PFSK-1 (cell line): Measurements from ENCODE around the gene SOHLH2.

Source experiments
- FOXP2 ChIP-seq: optimal IDR thresholded peaks from 2 replicates; pipeline ENCODE3; 2011; ENCODE audit warnings: borderline replicate concordance, control low read depth, inconsistent platforms; ENCODE audit not compliant: insufficient read depth; ENCODE audit errors: extremely low read length, extremely low read depth
- POLR2AphosphoS5 ChIP-seq: IDR thresholded peaks from 2 replicates; pipeline ENCODE4 v1.6.1; 2012; ENCODE audit warnings: low read depth, mild to moderate bottlenecking, control low read depth, low read length, moderate library complexity
- REST ChIP-seq, 2 experiments: IDR thresholded peaks; 2 replicates each; pipeline versions ENCODE4 v1.6.1 to v1.8.0; 2011 to 2012; ENCODE audit warnings: low read depth in 2 of 2, low read length in 2 of 2, control low read depth in 1 of 2, inconsistent platforms in 1 of 2, mild to moderate bottlenecking in 1 of 2, moderate library complexity in 1 of 2; ENCODE audit not compliant: insufficient read depth in 1 of 2
- SIN3A ChIP-seq: IDR thresholded peaks from 2 replicates; pipeline ENCODE4 v1.6.1; 2012; ENCODE audit warnings: mild to moderate bottlenecking, low read length, moderate library complexity, borderline replicate concordance; ENCODE audit not compliant: insufficient read depth
- TAF1 ChIP-seq: IDR thresholded peaks from 2 replicates; pipeline ENCODE4 v1.6.1; 2012; ENCODE audit warnings: low read length, control low read depth, borderline replicate concordance; ENCODE audit not compliant: insufficient read depth

Gene SOHLH2

GRCh38 chr13:36193151-36193855 lies 21.1 kb downstream of the SOHLH2 start:
- TF ChIP-seq TAF1 = no peak
- no peak for TF ChIP-seq FOXP2
- TF ChIP-seq REST (IDR thresholded peaks at IDR 0.05; ENCODE audit: insufficient read depth in 1 of 2, low read depth in 2 of 2, low read length in 2 of 2) = no peak
- TF ChIP-seq POLR2AphosphoS5 = no peak
- TF ChIP-seq SIN3A = no peak

DNA sequence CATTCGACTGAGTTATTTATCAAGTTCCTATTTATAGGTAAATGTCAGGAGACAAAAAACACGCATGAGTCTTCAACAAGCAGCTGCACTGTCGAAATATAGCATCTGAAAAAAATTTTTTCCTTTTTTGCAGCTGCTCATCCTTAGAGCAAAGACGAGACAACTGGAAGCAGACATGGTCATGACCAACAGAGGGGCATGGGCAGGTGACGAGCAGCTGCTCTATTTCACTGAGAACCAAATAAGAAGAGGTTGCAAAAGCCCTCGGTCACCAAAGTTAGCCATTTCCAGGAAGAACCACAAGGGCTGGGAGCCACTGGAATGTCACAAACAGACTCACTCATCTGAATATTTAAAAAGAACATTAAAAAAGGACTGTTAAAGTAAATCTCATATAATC lies 22.2 kb downstream of the SOHLH2 start:
- no peak for TF ChIP-seq POLR2AphosphoS5
- no peak for TF ChIP-seq REST (IDR thresholded peaks at IDR 0.05; ENCODE audit: insufficient read depth in 1 of 2, low read depth in 2 of 2, low read length in 2 of 2)
- no peak for TF ChIP-seq FOXP2
- TF ChIP-seq SIN3A = no peak
- no peak for TF ChIP-seq TAF1

GRCh38 chr13:36190771-36191170 lies 23.6 kb downstream of the SOHLH2 start:
- TF ChIP-seq TAF1 (no peak), FOXP2 (no peak), REST (IDR thresholded peaks at IDR 0.05; ENCODE audit: insufficient read depth in 1 of 2, low read depth in 2 of 2, low read length in 2 of 2) (no peak), SIN3A (no peak), POLR2AphosphoS5 (no peak)

DNA sequence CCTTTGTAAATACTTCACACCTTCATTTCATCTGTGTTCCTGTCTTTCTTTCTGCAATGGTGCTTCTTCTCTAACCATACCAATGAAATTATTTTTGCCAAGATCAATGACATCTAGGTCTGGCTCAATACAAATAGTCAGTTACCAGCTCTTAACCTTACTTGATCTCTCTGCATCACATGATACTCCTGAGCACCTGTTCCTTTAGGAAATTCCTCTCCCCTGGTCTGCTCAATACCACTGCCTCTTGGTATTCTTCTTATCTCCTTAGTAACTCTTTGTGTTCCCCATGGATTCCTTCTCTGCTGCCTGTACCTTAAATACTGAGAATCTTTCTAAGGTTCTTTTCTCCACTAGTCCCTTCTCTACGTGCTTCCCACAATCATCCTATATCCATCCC lies 25.9 kb downstream of the SOHLH2 start:
- TF ChIP-seq FOXP2 (no peak), TAF1 (no peak), SIN3A (no peak), REST (IDR thresholded peaks at IDR 0.05; ENCODE audit: insufficient read depth in 1 of 2, low read depth in 2 of 2, low read length in 2 of 2) (no peak), POLR2AphosphoS5 (no peak)

DNA sequence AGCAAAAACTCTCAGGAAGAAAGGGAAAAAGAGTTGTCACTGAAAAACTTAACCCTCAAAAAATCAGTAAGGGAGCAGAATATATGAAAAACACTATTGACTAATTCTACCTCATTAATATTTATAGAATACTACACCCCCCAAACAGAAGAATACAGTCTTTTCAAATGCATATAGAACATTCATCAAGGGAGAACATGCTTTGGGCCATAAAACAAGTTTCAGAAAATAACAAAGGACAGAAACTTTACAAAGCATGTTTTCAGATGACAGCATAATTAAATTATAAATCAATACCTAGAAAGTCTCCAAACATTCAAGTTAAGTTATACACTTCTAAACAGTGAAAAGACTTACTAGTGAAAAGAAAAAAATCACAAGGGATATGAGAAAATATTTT lies 30.5 kb downstream of the SOHLH2 start:
- no peak for TF ChIP-seq FOXP2
- TF ChIP-seq TAF1 = no peak
- TF ChIP-seq REST (IDR thresholded peaks at IDR 0.05; ENCODE audit: insufficient read depth in 1 of 2, low read depth in 2 of 2, low read length in 2 of 2) = no peak
- TF ChIP-seq POLR2AphosphoS5 = no peak
- no peak for TF ChIP-seq SIN3A
